ENCODE measurements around the gene ALS2CL. TPM values are rescaled to one million over a fixed set of nuclear protein-coding genes. Genes with fewer than 3 reads are reported as not detected.

ALS2CL gene
- total and polyA plus RNA-seq, 2 donors: 4.3 to 22.4 TPM

DNA sequence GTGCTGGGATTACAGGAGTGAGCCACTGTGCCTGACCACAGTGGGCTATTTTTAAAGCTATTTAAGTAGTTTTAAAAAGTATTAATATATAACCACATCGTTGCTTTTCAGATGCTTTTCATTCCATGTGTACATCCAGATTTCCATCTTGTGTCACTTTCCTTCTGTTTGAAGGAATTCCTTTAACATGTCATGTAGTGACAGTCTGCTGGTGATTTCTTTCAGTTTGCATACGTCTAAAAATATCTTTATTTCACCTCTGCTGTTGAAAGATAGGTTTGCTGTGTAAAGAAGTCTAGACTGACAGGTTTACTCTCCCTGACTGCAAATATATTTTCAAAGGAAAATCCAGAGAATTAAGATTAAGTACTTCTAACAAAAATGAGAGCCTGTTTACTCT lies 68.9 kb downstream of the ALS2CL start:
- DNase-seq (ENCODE audit: low read depth in 6 of 9, low spot score in 9 of 9): no peak
- no peak overlapping the region for H3K27ac ChIP-seq (ENCODE audit: low read depth in 1 of 2, low read length in 1 of 2)
- no peaks in the 10 kb centered on the region for H3K36me3 ChIP-seq (ENCODE audit: control insufficient read depth in 2 of 2, insufficient read depth in 2 of 2, low read length in 1 of 2)
- H3K27me3 ChIP-seq (ENCODE audit: control insufficient read depth in 2 of 2, insufficient read depth in 1 of 2, low read length in 1 of 2): peaks cover 0 to 3% of the 10 kb centered on the region in 2 donors
- H3K9me3 ChIP-seq (ENCODE audit: control insufficient read depth in 2 of 2, insufficient read depth in 1 of 2, low read length in 1 of 2): no peaks in the 10 kb centered on the region
- WGBS: 90% methylated on average over 2 of the region's 2 CpGs
- H3K4me3 ChIP-seq (ENCODE audit: low read length in 2 of 2): no peak overlapping the region
- H3K4me1 ChIP-seq (ENCODE audit: control insufficient read depth in 2 of 2, insufficient read depth in 2 of 2, low read length in 2 of 2): peaks cover 0 to 13% of the 10 kb centered on the region in 2 donors

DNA sequence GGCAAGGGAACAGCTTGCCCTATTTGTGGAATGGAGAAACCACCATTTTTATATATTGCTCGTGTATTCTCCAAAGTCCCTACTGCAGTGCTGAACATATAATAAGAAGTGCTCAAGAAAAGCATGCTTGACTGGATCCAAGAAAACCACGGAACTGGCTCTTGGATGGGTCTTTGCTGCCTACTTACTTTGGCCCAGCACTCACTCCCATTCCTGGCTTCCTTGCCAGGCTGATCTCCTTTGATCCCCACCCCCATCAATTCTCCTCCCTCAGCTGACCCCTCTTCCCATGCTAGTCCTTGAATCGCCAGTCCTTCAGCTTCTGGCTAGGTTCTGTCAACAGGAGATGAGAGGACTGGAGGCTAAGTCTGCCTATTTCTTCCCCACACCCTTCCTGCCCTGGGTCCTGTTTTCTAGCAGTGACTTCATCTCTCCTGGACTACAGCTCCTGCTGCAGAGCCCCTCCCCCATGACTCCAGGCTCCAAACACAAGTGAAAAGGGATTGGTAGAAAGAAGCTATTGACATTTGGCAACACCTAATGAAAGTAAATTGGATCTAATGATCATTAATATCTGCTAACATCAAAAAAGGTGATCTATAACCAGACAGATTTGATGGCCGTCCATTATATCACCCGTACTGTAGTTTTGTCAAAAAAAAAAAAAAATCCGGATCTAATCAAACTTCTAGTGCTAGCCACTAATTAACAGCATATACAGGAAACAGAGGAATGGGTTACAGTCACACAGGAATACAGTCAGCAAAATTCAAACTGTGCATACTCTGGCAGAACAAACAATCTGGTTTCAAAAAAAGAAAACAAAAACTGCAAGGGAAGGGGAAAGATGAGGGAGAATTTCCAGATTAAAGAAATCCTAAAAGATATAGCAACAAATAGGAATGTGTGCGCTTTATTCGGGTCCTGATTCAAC lies 73.4 kb downstream of the ALS2CL start:
- Histone ChIP-seq H3K36me3 (ENCODE audit: control insufficient read depth in 2 of 2, insufficient read depth in 2 of 2, low read length in 1 of 2) (no peaks in the 10 kb centered on the region), H3K27me3 (ENCODE audit: control insufficient read depth in 2 of 2, insufficient read depth in 1 of 2, low read length in 1 of 2) (peaks cover 2 to 5% of the 10 kb centered on the region in 2 donors), H3K4me1 (ENCODE audit: control insufficient read depth in 2 of 2, insufficient read depth in 2 of 2, low read length in 2 of 2) (no peaks in the 10 kb centered on the region), H3K4me3 (ENCODE audit: low read length in 2 of 2) (no peak overlapping the region), H3K27ac (ENCODE audit: low read depth in 1 of 2, low read length in 1 of 2) (no peak overlapping the region), H3K9me3 (ENCODE audit: control insufficient read depth in 2 of 2, insufficient read depth in 1 of 2, low read length in 1 of 2) (no peaks in the 10 kb centered on the region)
- DNase-seq (ENCODE audit: low read depth in 6 of 9, low spot score in 9 of 9): no peak
- WGBS: 79% methylated on average over 8 of the region's 8 CpGs

Other genes starting within 250 kb of the ALS2CL start
- 44.2 TPM for gene LTF, start 228.8 kb downstream of the ALS2CL start, total RNA-seq
- gene LTF, start 228.8 kb downstream of the ALS2CL start, polyA plus RNA-seq: 64.3 TPM
- not detected for gene RTP3, start 195.7 kb downstream of the ALS2CL start, total RNA-seq
- gene RTP3, start 195.7 kb downstream of the ALS2CL start, polyA plus RNA-seq: 0.07 TPM
- 2.5 TPM for gene LRRC2, start 127.4 kb downstream of the ALS2CL start, total RNA-seq
- 2.4 TPM for gene LRRC2, start 127.4 kb downstream of the ALS2CL start, polyA plus RNA-seq
- 0.05 TPM for gene FAM240A, start 81.2 kb downstream of the ALS2CL start, total RNA-seq
- 0.37 TPM for gene FAM240A, start 81.2 kb downstream of the ALS2CL start, polyA plus RNA-seq
- gene TMIE, start 7.7 kb upstream of the ALS2CL start, total RNA-seq: 0.85 TPM
- 0.57 TPM for gene TMIE, start 7.7 kb upstream of the ALS2CL start, polyA plus RNA-seq
- gene PRSS50, start 24.2 kb upstream of the ALS2CL start, total RNA-seq: 0.05 TPM
- 0.27 TPM for gene PRSS50, start 24.2 kb upstream of the ALS2CL start, polyA plus RNA-seq
- 0.19 TPM for gene MYL3, start 169.8 kb upstream of the ALS2CL start, total RNA-seq
- gene MYL3, start 169.8 kb upstream of the ALS2CL start, polyA plus RNA-seq: 0.50 TPM
- gene PTH1R, start 184.0 kb upstream of the ALS2CL start, total RNA-seq: 0.80 TPM
- gene PTH1R, start 184.0 kb upstream of the ALS2CL start, polyA plus RNA-seq: 6.9 TPM